A673 (cell line): ENCODE results near the gene HSPA1A. TPM values are rescaled to one million over a fixed set of nuclear protein-coding genes. Genes with fewer than 3 reads are reported as not detected.

Experiments used
- BruUV-seq: library from RNA; stranded (reverse); fragments of 400-500 nt; replicated peaks from 2 replicates; lab custom pipeline; 2021; lab: Mats Ljungman, UMichigan
- CTCF ChIA-PET: fragments of 300-600 bp; sonication (Branson Sonifier 250); formaldehyde crosslinking; loops from one replicate; lab custom pipeline; 2022; ENCODE audit warnings: antibody characterized with exemption; lab: Charles Lee
- POLR2A ChIA-PET: fragments of 300-600 bp; sonication (Branson Sonifier 250); formaldehyde crosslinking; loops from one replicate; lab custom pipeline; 2022; ENCODE audit warnings: antibody characterized with exemption; ENCODE audit not compliant: low non-redundant PET; lab: Charles Lee
- DNase-seq: peaks from one replicate; pipeline ENCODE4 v3.0.0-alpha.2; 2015; ENCODE audit warnings: low spot score
- H3K27ac ChIP-seq: fragments of 200-600 bp; sonication (generic); 2 replicates; pipeline ENCODE4 v1.5.1; 2016; ENCODE audit warnings: mixed run types, low read depth, mild to moderate bottlenecking, mixed read lengths, antibody characterized with exemption, low read length; ENCODE audit not compliant: poor library complexity, severe bottlenecking
- H3K27me3 ChIP-seq: fragments of 200-600 bp; sonication (generic); replicated peaks from 2 replicates; pipeline ENCODE4 v1.6.1; 2017; ENCODE audit warnings: mixed run types, low read depth, mild to moderate bottlenecking, mixed read lengths, antibody characterized with exemption, low read length; ENCODE audit not compliant: insufficient read depth, poor library complexity
- H3K36me3 ChIP-seq: fragments of 200-600 bp; sonication (generic); 2 replicates; pipeline ENCODE4 v1.6.1; 2016; ENCODE audit warnings: mixed run types, mild to moderate bottlenecking, mixed read lengths, antibody characterized with exemption, low read length; ENCODE audit not compliant: insufficient read depth, poor library complexity, severe bottlenecking
- H3K4me1 ChIP-seq: fragments of 200-600 bp; sonication (generic); 2 replicates; pipeline ENCODE4 v1.6.1; 2017; ENCODE audit warnings: mixed run types, mild to moderate bottlenecking, mixed read lengths, antibody characterized with exemption, low read length; ENCODE audit not compliant: insufficient read depth, poor library complexity, severe bottlenecking
- H3K4me3 ChIP-seq: fragments of 200-600 bp; sonication (generic); 2 replicates; pipeline ENCODE4 v1.5.1; 2016; ENCODE audit warnings: low read depth, mixed run types, mild to moderate bottlenecking, mixed read lengths, low read length; ENCODE audit not compliant: poor library complexity, severe bottlenecking
- H3K9me3 ChIP-seq: fragments of 200-600 bp; sonication (generic); 2 replicates; pipeline ENCODE4 v1.6.1; 2016; ENCODE audit warnings: mixed run types, low read depth, mild to moderate bottlenecking, mixed read lengths, antibody characterized with exemption, low read length; ENCODE audit not compliant: poor library complexity, severe bottlenecking
- CTCF ChIP-seq: fragments of 300-800, 200-600 bp; sonication (generic); conservative IDR thresholded peaks from 2 replicates; pipeline ENCODE4 v1.5.1; 2017; ENCODE audit warnings: low read depth, mild to moderate bottlenecking, antibody characterized with exemption, low read length, moderate library complexity, mixed read lengths
- EZH2 ChIP-seq: fragments of 200-600 bp; sonication (generic); IDR thresholded peaks from 2 replicates; pipeline ENCODE4 v1.6.1; 2017; ENCODE audit warnings: borderline replicate concordance, low read depth, mild to moderate bottlenecking, mixed read lengths, antibody characterized with exemption, low read length; ENCODE audit not compliant: poor library complexity, severe bottlenecking
- intact Hi-C: fragments of 100-400 bp; cut with micrococcal nuclease; formaldehyde crosslinking; loops from one replicate; pipeline ENCODE4 v1.10.0; 2022; ENCODE audit not compliant: unreplicated experiment
- total RNA-seq: library from RNA; stranded (reverse); gene quantifications from 2 replicates; pipeline ENCODE4 v1.2.3, GENCODE V29; 2021

HSPA1A gene
- total RNA-seq, 1 experiment from 2014 or later: 129 TPM

- ChIA-PET CTCF (interaction anchor here (0.7 to 1.7 kb wide), 5 partner anchors 15 to 280 kb away, joined by 3 to 15 read pairs (median 6); partner anchors contain the start of genes DDAH2, HSPA1A, HSPA1L and LSM2), POLR2A (no interaction called here)
- intact Hi-C loops: loop anchor here (2.0 to 5.0 kb wide), 3 partner anchors 37 to 287 kb away; partner anchors contain the start of genes DDX39B and LY6G5C
- Histone ChIP-seq H3K27ac (peak overlapping the region; percentile 28), H3K27me3 (no peaks in the 10 kb centered on the region), H3K36me3 (no peaks in the 10 kb centered on the region), H3K9me3 (no peaks in the 10 kb centered on the region), H3K4me3 (peak overlapping the region; percentile 66), H3K4me1 (peaks cover 13% of the 10 kb centered on the region)
- BruUV-seq: no TSS peak
- peak; percentile 70 for TF ChIP-seq CTCF
- TF ChIP-seq EZH2: no peak
- peak; percentile 77 for DNase-seq
These were observed 14.4 kb downstream of the HSPA1A start for GRCh38 chr6:31829633-31830283.

GRCh38 chr6:31830886-31831335 lies 15.6 kb downstream of the HSPA1A start:
- ChIA-PET CTCF (interaction anchor here (0.6 to 1.7 kb wide), 3 partner anchors 90 to 1187 kb away, joined by 3 to 14 read pairs (median 6); partner anchors contain the start of gene DDAH2), POLR2A (interaction anchor here (0.7 kb wide), 1 partner anchor 101 kb away, joined by 3 read pairs; no protein-coding TSS in a partner anchor)
- peak overlapping the region; percentile 28 for H3K27ac ChIP-seq
- no peak for TF ChIP-seq EZH2
- TF ChIP-seq CTCF: no peak
- no peaks in the 10 kb centered on the region for H3K9me3 ChIP-seq
- H3K4me1 ChIP-seq: peaks cover 13% of the 10 kb centered on the region
- H3K4me3 ChIP-seq: peak overlapping the region; percentile 66
- no peaks in the 10 kb centered on the region for H3K27me3 ChIP-seq
- no peak for DNase-seq
- H3K36me3 ChIP-seq: peaks cover under 1% of the 10 kb centered on the region
- intact Hi-C loops: loop anchor here (2.0 to 5.0 kb wide), 3 partner anchors 39 to 289 kb away; partner anchors contain the start of genes DDX39B and LY6G5C
- no TSS peak for BruUV-seq

- Histone ChIP-seq H3K4me3 (peak overlapping the region; percentile 66), H3K36me3 (peaks cover 8% of the 10 kb centered on the region), H3K4me1 (peaks cover 13% of the 10 kb centered on the region), H3K27ac (no peak overlapping the region), H3K9me3 (no peaks in the 10 kb centered on the region), H3K27me3 (no peaks in the 10 kb centered on the region)
- CTCF ChIA-PET: interaction anchor here (0.6 to 0.7 kb wide), 2 partner anchors 91 to 1746 kb away, joined by 3 to 14 read pairs; no protein-coding TSS in a partner anchor
- intact Hi-C loops: loop anchor here (2.0 to 5.0 kb wide), 3 partner anchors 39 to 289 kb away; partner anchors contain the start of genes DDX39B and LY6G5C
- TF ChIP-seq CTCF (no peak), EZH2 (no peak)
- POLR2A ChIA-PET: interaction anchor here (0.7 kb wide), 1 partner anchor 101 kb away, joined by 3 read pairs; no protein-coding TSS in a partner anchor
- BruUV-seq: no TSS peak
- DNase-seq: no peak
These were observed 16.2 kb downstream of the HSPA1A start for GRCh38 chr6:31831350-31832215.
